ENCODE results near the gene AGR2. TPM values are rescaled to one million over a fixed set of nuclear protein-coding genes. Genes with fewer than 3 reads are reported as not detected.

AGR2 gene
- total RNA-seq, 1 experiment from 2014 or later: not detected

GRCh38 chr7:16758036-16758435, 46.8 kb downstream of the AGR2 start:
- peaks cover 24 to 26% of the 10 kb centered on the region in 2 experiments for H3K4me1 Mint-ChIP-seq
- Histone ChIP-seq H2BK20ac (ENCODE audit: low read depth, low read length, poor library complexity, severe bottlenecking) (no peak overlapping the region), H2BK5ac (ENCODE audit: insufficient read length, low read length) (no peak overlapping the region), H2BK15ac (ENCODE audit: low read depth, low read length) (no peak overlapping the region), H3T11ph (ENCODE audit: low read length) (no peak overlapping the region), H3K4ac (ENCODE audit: low read depth, low read length) (no peak overlapping the region), H3K4me1 (ENCODE audit: insufficient read depth, low read length) (no peaks in the 10 kb centered on the region), H4K5ac (ENCODE audit: insufficient read length, low read depth, low read length) (no peak overlapping the region), H3K14ac (ENCODE audit: insufficient read depth, low read length) (no peak overlapping the region), H2AK5ac (ENCODE audit: insufficient read length, low read length) (no peak overlapping the region), H3K23me2 (ENCODE audit: insufficient read length, low read depth, low read length, poor library complexity, severe bottlenecking) (peaks cover 14% of the 10 kb centered on the region), H2BK12ac (ENCODE audit: insufficient read length, low read depth, low read length) (no peak overlapping the region), H4K8ac (replicated peaks; ENCODE audit: insufficient read length, low read depth, low read length) (no peak overlapping the region), H2AFZ (ENCODE audit: low read length) (no peak overlapping the region), H4K91ac (ENCODE audit: insufficient read length, low read depth, low read length) (no peak overlapping the region), H2BK120ac (ENCODE audit: low read depth, low read length, poor library complexity, severe bottlenecking) (no peak overlapping the region), H3K27ac (ENCODE audit: insufficient read length, low read depth, low read length) (no peak overlapping the region), H3K79me2 (ENCODE audit: insufficient read depth, low read length) (no peaks in the 10 kb centered on the region), H3K79me1 (ENCODE audit: insufficient read depth, low read depth, low read length, poor library complexity, severe bottlenecking) (peaks cover 3% of the 10 kb centered on the region), H3K23ac (ENCODE audit: insufficient read length, low read depth, low read length) (no peak overlapping the region), H4K20me1 (ENCODE audit: control insufficient read depth, insufficient read depth, insufficient read length) (no peaks in the 10 kb centered on the region), H3K9me3 (ENCODE audit: control insufficient read depth, low read depth, low read length) (no peaks in the 10 kb centered on the region), H3K9ac (ENCODE audit: extremely low read depth, insufficient read length, low read length) (no peak overlapping the region), H3K27me3 (ENCODE audit: insufficient read depth, low read length) (no peaks in the 10 kb centered on the region), H3K56ac (ENCODE audit: insufficient read length, low read depth, low read length) (no peak overlapping the region), H3K4me2 (ENCODE audit: insufficient read depth, insufficient read length, low read length) (no peak overlapping the region), H3K18ac (ENCODE audit: insufficient read length, low read depth, low read length) (no peak overlapping the region)
- no peak overlapping the region for H3K27ac Mint-ChIP-seq
- DNase-seq: no peak
- no peaks in the 10 kb centered on the region for H3K9me3 Mint-ChIP-seq
- H3K36me3 Mint-ChIP-seq (ENCODE audit: insufficient read depth in 1 of 3, low read depth in 3 of 3): no peaks in the 10 kb centered on the region
- H3K4me3 Mint-ChIP-seq: no peak overlapping the region
- peaks cover 16% of the 10 kb centered on the region for H3K27me3 Mint-ChIP-seq (ENCODE audit: low read depth)
- no CpG with 5 or more reads among the region's 6 CpGs for WGBS (ENCODE audit: extremely low coverage, insufficient read length, low lambda C conversion rate)
- TF ChIP-seq CTCF (conservative IDR thresholded peaks at IDR 0.05): no peak
